Mesothelial cell of epicardium (in vitro differentiated cells): ENCODE measurements around the gene TAS1R1. TPM values are rescaled to one million over a fixed set of nuclear protein-coding genes. Genes with fewer than 3 reads are reported as not detected.

ENCODE experiments used
- DNase-seq, 2 experiments: peaks; one replicate each; pipeline ENCODE4 v3.0.0; 2021; ENCODE audit warnings: low spot score in 2 of 2; ENCODE audit not compliant: unreplicated experiment in 2 of 2
- H3K27ac Mint-ChIP-seq: 2 replicates; pipeline ENCODE4 v1.8.0; 2021; ENCODE audit warnings: mixed read lengths
- H3K27me3 Mint-ChIP-seq: 2 replicates; pipeline ENCODE4 v1.8.0; 2021; ENCODE audit warnings: low read depth, mixed read lengths
- H3K36me3 Mint-ChIP-seq: 2 replicates; pipeline ENCODE4 v1.8.0; 2021; ENCODE audit warnings: mixed read lengths
- H3K4me1 Mint-ChIP-seq: 2 replicates; pipeline ENCODE4 v1.8.0; 2021; ENCODE audit warnings: mixed read lengths
- H3K4me3 Mint-ChIP-seq: 2 replicates; pipeline ENCODE4 v1.8.0; 2021; ENCODE audit warnings: mild to moderate bottlenecking, moderate library complexity, mixed read lengths
- H3K9me3 Mint-ChIP-seq: 2 replicates; pipeline ENCODE4 v1.8.0; 2021; ENCODE audit warnings: mixed read lengths
- total RNA-seq: library from RNA; stranded (reverse); gene quantifications from 3 replicates; pipeline ENCODE4 v1.2.1, GENCODE V29; 2021
- TF ChIP-seq, protein P1 (sequence below): fragments of 200-600 bp; sonication (generic); IDR thresholded peaks from one replicate; pipeline ENCODE4 v1.5.0; 2021; ENCODE audit warnings: antibody characterized with exemption; ENCODE audit not compliant: unreplicated experiment

TAS1R1 gene
- total RNA-seq, 1 donor from 2014 or later = not detected

DNA sequence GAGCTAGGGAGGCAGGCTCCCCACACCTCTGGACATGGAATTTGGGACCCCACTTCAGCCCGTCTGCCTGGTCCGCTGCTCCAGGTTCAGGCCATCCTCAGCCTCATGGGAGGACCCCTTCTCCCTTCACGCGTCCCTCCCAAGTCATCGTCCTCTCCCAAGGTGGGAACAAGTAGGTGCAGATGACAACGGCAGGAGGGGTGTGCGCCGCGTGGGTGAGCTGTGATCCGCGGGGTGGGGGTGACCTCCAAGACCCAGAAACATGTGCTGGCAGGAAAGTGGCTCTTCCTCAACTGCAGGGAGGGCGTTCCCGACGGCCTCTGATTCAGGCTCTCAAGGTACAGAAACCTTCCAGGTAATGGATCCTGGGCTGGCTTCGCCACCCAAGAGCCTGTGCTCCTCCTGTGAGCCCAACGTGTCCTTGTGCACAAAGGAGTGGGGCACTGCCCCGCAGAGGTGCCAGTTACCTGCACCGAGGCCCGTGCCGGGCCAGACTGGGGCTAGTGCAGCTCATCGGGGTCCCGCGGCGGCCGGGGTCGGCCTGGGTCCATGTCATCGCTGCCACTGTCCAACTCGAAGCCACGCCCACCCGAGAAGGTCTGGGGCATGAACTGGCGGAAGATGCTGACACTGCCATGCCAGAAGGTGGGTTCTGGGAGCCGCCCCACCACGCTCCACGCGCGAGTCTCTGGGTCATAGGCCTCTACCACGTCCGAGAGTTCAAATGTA is 37.9 kb downstream of the TAS1R1 start:
- no peak overlapping the region for H3K4me3 Mint-ChIP-seq
- DNase-seq = no peak
- peaks cover 12% of the 10 kb centered on the region for H3K4me1 Mint-ChIP-seq
- TF ChIP-seq, protein P1, sequence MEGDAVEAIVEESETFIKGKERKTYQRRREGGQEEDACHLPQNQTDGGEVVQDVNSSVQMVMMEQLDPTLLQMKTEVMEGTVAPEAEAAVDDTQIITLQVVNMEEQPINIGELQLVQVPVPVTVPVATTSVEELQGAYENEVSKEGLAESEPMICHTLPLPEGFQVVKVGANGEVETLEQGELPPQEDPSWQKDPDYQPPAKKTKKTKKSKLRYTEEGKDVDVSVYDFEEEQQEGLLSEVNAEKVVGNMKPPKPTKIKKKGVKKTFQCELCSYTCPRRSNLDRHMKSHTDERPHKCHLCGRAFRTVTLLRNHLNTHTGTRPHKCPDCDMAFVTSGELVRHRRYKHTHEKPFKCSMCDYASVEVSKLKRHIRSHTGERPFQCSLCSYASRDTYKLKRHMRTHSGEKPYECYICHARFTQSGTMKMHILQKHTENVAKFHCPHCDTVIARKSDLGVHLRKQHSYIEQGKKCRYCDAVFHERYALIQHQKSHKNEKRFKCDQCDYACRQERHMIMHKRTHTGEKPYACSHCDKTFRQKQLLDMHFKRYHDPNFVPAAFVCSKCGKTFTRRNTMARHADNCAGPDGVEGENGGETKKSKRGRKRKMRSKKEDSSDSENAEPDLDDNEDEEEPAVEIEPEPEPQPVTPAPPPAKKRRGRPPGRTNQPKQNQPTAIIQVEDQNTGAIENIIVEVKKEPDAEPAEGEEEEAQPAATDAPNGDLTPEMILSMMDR = no peak
- no peaks in the 10 kb centered on the region for H3K9me3 Mint-ChIP-seq
- H3K36me3 Mint-ChIP-seq = peaks cover 11% of the 10 kb centered on the region
- no peaks in the 10 kb centered on the region for H3K27me3 Mint-ChIP-seq
- H3K27ac Mint-ChIP-seq = no peak overlapping the region

- no peaks in the 10 kb centered on the region for H3K27me3 Mint-ChIP-seq
- peaks cover 12% of the 10 kb centered on the region for H3K4me1 Mint-ChIP-seq
- TF ChIP-seq, protein P1 = no peak
- no peak for DNase-seq
- no peaks in the 10 kb centered on the region for H3K9me3 Mint-ChIP-seq
- no peak overlapping the region for H3K4me3 Mint-ChIP-seq
- H3K27ac Mint-ChIP-seq = no peak overlapping the region
- H3K36me3 Mint-ChIP-seq = peaks cover 11% of the 10 kb centered on the region
Observed at GRCh38 chr1:6593810-6594209, 38.7 kb downstream of the TAS1R1 start.

DNA sequence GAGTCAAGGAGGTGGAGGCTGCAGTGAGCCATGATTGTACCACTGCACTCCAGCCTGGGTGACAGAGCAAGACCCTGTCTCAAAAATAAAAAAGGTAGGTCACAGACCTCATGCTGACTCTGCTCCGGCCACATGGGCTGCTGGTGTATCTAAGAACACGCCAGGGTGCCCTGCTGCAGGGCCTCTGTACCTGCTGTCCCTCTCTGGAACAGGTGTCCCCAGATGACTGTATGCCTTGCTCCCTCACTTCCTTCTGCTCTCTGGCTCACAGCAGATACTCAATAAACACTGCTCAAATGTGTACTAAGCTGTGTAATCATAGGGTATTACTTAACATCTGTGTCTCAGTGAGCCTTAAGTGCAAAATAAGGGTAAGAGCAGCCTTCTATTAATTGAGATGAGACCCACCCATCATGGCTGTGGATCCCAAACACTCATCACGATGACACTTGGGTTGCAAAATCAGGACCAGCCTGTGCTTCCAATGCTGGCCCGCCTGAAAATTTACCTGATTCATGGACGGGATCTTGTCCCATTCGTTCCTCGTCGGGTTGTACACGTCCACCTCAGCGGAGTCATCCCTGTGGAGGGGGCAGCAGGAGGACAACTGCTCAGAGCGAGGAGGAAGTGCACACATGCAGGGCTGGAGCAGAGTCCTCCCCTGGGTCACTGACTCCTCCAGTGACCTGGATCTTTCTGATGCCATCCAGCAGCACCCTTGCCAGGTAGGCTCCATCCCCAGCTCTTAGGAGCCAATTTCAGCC is 40.1 kb downstream of the TAS1R1 start:
- peaks cover 11% of the 10 kb centered on the region for H3K36me3 Mint-ChIP-seq
- no peak overlapping the region for H3K4me3 Mint-ChIP-seq
- DNase-seq = no peak
- TF ChIP-seq, protein P1 = no peak
- H3K27me3 Mint-ChIP-seq = no peaks in the 10 kb centered on the region
- H3K27ac Mint-ChIP-seq = no peak overlapping the region
- peaks cover 22% of the 10 kb centered on the region for H3K4me1 Mint-ChIP-seq
- no peaks in the 10 kb centered on the region for H3K9me3 Mint-ChIP-seq

GRCh38 chr1:6596351-6596750 is 41.2 kb downstream of the TAS1R1 start:
- H3K27ac Mint-ChIP-seq = no peak overlapping the region
- peaks cover 11% of the 10 kb centered on the region for H3K36me3 Mint-ChIP-seq
- no peaks in the 10 kb centered on the region for H3K9me3 Mint-ChIP-seq
- H3K4me3 Mint-ChIP-seq = no peak overlapping the region
- TF ChIP-seq, protein P1 = no peak
- H3K4me1 Mint-ChIP-seq = peaks cover 32% of the 10 kb centered on the region
- no peaks in the 10 kb centered on the region for H3K27me3 Mint-ChIP-seq
- DNase-seq = no peak

GRCh38 chr1:6596886-6597776 is 42.0 kb downstream of the TAS1R1 start:
- Mint-ChIP-seq H3K4me1 (peaks cover 32% of the 10 kb centered on the region), H3K27me3 (no peaks in the 10 kb centered on the region), H3K27ac (no peak overlapping the region), H3K4me3 (no peak overlapping the region), H3K36me3 (peaks cover 11% of the 10 kb centered on the region), H3K9me3 (no peaks in the 10 kb centered on the region)
- DNase-seq = no peak
- TF ChIP-seq, protein P1 = no peak
